Nucleus accumbens (tissue), 56 donors: ENCODE data around the gene NUCB2.

ENCODE experiments used
- DNase-seq, 56 donors: peaks; one replicate each; lab custom pipeline; 2025; lab: John Stamatoyannopoulos, UW

NUCB2 gene

GRCh38 chr11:17328871-17329494, 52.4 kb downstream of the NUCB2 start:
- no peak for DNase-seq

- no peak for DNase-seq
Measured at GRCh38 chr11:17331669-17332068, 55.1 kb downstream of the NUCB2 start.

- peak in 9 of 56 donors; percentile 4 to 41 (median 14) for DNase-seq
Measured at GRCh38 chr11:17333799-17334586, 57.5 kb downstream of the NUCB2 start.

GRCh38 chr11:17343257-17343656, 66.7 kb downstream of the NUCB2 start:
- no peak for DNase-seq

- no peak for DNase-seq
Measured at GRCh38 chr11:17343907-17344306, 67.4 kb downstream of the NUCB2 start.

- no peak for DNase-seq
Measured at GRCh38 chr11:17347676-17348075, 71.1 kb downstream of the NUCB2 start.

- DNase-seq, result no peak
Measured at GRCh38 chr11:17350455-17351171, 74.1 kb downstream of the NUCB2 start.

GRCh38 chr11:17351172-17351509, 74.6 kb downstream of the NUCB2 start:
- DNase-seq, result no peak

- peak in 44 of 56 donors; percentile 8 to 74 (median 43) for DNase-seq
Measured at GRCh38 chr11:17351510-17352176, 75.1 kb downstream of the NUCB2 start, which contains the start of gene NCR3LG1. NCR3LG1 (plus strand) TSS chr11:17351800; CDS start chr11:17351970, 170 bp downstream.

GRCh38 chr11:17352950-17353820, 76.6 kb downstream of the NUCB2 start:
- DNase-seq, result peak in 49 of 56 donors; percentile 20 to 80 (median 60)

GRCh38 chr11:17353821-17354600, 77.5 kb downstream of the NUCB2 start:
- DNase-seq, result no peak

- DNase-seq, result peak in 26 of 56 donors; percentile 3 to 71 (median 22)
Measured at GRCh38 chr11:17354601-17354991, 78.1 kb downstream of the NUCB2 start.

- DNase-seq, result no peak
Measured at GRCh38 chr11:17366495-17366894, 90.0 kb downstream of the NUCB2 start.

GRCh38 chr11:17368551-17368950, 92.0 kb downstream of the NUCB2 start:
- DNase-seq, result no peak

GRCh38 chr11:17369094-17369493, 92.6 kb downstream of the NUCB2 start:
- no peak for DNase-seq

GRCh38 chr11:17369684-17370243, 93.2 kb downstream of the NUCB2 start:
- DNase-seq, result no peak

- no peak for DNase-seq
Measured at GRCh38 chr11:17371614-17372013, 95.1 kb downstream of the NUCB2 start.

- DNase-seq, result no peak
Measured at GRCh38 chr11:17375547-17375946, 99.0 kb downstream of the NUCB2 start.

- DNase-seq, result no peak
Measured at GRCh38 chr11:17376493-17376892, 100.0 kb downstream of the NUCB2 start.
